ENCODE results near the gene MTHFD1L. TPM values are rescaled to one million over a fixed set of nuclear protein-coding genes. Genes with fewer than 3 reads are reported as not detected.

Gene MTHFD1L
- total RNA-seq, 4 donors from 2014 or later: 2.5 to 7.1 (median 4.2) TPM

GRCh38 chr6:151073701-151074100 lies 208.2 kb downstream of the MTHFD1L start:
- 16% methylated on average over 1 of the region's 1 CpG for WGBS
- intact Hi-C loops (cut with DNase I): no loop called here
- no peaks in the 10 kb centered on the region for H3K27me3 ChIP-seq
- H3K4me1 ChIP-seq: peaks cover 17 to 31% (median 23%) of the 10 kb centered on the region in 4 donors
- no peaks in the 10 kb centered on the region for H3K9me3 ChIP-seq
- no peak overlapping the region for H3K4me3 ChIP-seq
- H3K27ac ChIP-seq (replicated peaks in 1 of 4): no peak overlapping the region
- TF ChIP-seq POLR2A (IDR thresholded peaks at IDR 0.05; ENCODE audit: low read depth) (no peak), POLR2AphosphoS5 (IDR thresholded peaks at IDR 0.05) (no peak), CTCF (IDR thresholded peaks at IDR 0.05) (no peak), EP300 (IDR thresholded peaks at IDR 0.05) (no peak)
- DNase-seq (ENCODE audit: extremely low spot score): no peak
- H3K36me3 ChIP-seq: no peaks in the 10 kb centered on the region

- H3K4me1 ChIP-seq: peaks cover 9 to 18% (median 15%) of the 10 kb centered on the region in 4 donors
- H3K27ac ChIP-seq (replicated peaks in 1 of 4): no peak overlapping the region
- WGBS: over 99% methylated on average over 3 of the region's 3 CpGs
- DNase-seq (ENCODE audit: extremely low spot score): no peak
- TF ChIP-seq POLR2AphosphoS5 (IDR thresholded peaks at IDR 0.05): no peak
- no peak for TF ChIP-seq POLR2A (IDR thresholded peaks at IDR 0.05; ENCODE audit: low read depth)
- TF ChIP-seq EP300 (IDR thresholded peaks at IDR 0.05): no peak
- TF ChIP-seq CTCF (IDR thresholded peaks at IDR 0.05): no peak
- no peaks in the 10 kb centered on the region for H3K27me3 ChIP-seq
- H3K9me3 ChIP-seq: no peaks in the 10 kb centered on the region
- H3K4me3 ChIP-seq: no peak overlapping the region
- intact Hi-C loops (cut with DNase I): no loop called here
- H3K36me3 ChIP-seq: no peaks in the 10 kb centered on the region
These were observed 209.5 kb downstream of the MTHFD1L start for GRCh38 chr6:151075005-151075404.

- 76% methylated on average over 2 of the region's 2 CpGs for WGBS
- TF ChIP-seq POLR2A (IDR thresholded peaks at IDR 0.05; ENCODE audit: low read depth) (no peak), EP300 (IDR thresholded peaks at IDR 0.05) (no peak), CTCF (IDR thresholded peaks at IDR 0.05) (no peak), POLR2AphosphoS5 (IDR thresholded peaks at IDR 0.05) (no peak)
- no peaks in the 10 kb centered on the region for H3K36me3 ChIP-seq
- H3K4me3 ChIP-seq: no peak overlapping the region
- DNase-seq (ENCODE audit: extremely low spot score): no peak
- no peaks in the 10 kb centered on the region for H3K9me3 ChIP-seq
- H3K27ac ChIP-seq (replicated peaks in 1 of 4): no peak overlapping the region
- intact Hi-C loops (cut with DNase I): no loop called here
- H3K27me3 ChIP-seq: no peaks in the 10 kb centered on the region
- H3K4me1 ChIP-seq: peaks cover 6 to 13% (median 11%) of the 10 kb centered on the region in 4 donors
These were observed 210.0 kb downstream of the MTHFD1L start for GRCh38 chr6:151075527-151075926.

- Histone ChIP-seq H3K27me3 (no peaks in the 10 kb centered on the region), H3K4me1 (peaks cover 4 to 8% (median 5%) of the 10 kb centered on the region in 4 donors), H3K9me3 (no peaks in the 10 kb centered on the region), H3K36me3 (no peaks in the 10 kb centered on the region), H3K4me3 (no peak overlapping the region), H3K27ac (replicated peaks in 1 of 4) (no peak overlapping the region)
- no peak for DNase-seq (ENCODE audit: extremely low spot score)
- intact Hi-C loops (cut with DNase I): no loop called here
- TF ChIP-seq EP300 (IDR thresholded peaks at IDR 0.05): no peak
- WGBS: 89% methylated on average over 5 of the region's 5 CpGs
These were observed 210.5 kb downstream of the MTHFD1L start for GRCh38 chr6:151075930-151076555.

GRCh38 chr6:151078655-151079054 lies 213.2 kb downstream of the MTHFD1L start:
- TF ChIP-seq EP300 (IDR thresholded peaks at IDR 0.05): no peak
- no peak for TF ChIP-seq CTCF (IDR thresholded peaks at IDR 0.05)
- Histone ChIP-seq H3K36me3 (no peaks in the 10 kb centered on the region), H3K4me1 (no peaks in the 10 kb centered on the region), H3K27me3 (no peaks in the 10 kb centered on the region), H3K9me3 (no peaks in the 10 kb centered on the region), H3K27ac (replicated peaks in 1 of 4) (no peak overlapping the region), H3K4me3 (no peak overlapping the region)
- intact Hi-C loops (cut with DNase I): no loop called here
- DNase-seq (ENCODE audit: extremely low spot score): no peak
- 96% methylated on average over 6 of the region's 6 CpGs for WGBS
